HL-60 (cell line): ENCODE results near the gene KIAA1755.

Source experiments
- POLR2AphosphoS5 ChIP-seq: IDR thresholded peaks from 2 replicates; pipeline ENCODE4 v1.6.1; 2012; ENCODE audit warnings: low read depth
- TF ChIP-seq, protein P1 (sequence below): IDR thresholded peaks from one replicate; pipeline ENCODE4 v1.5.1; 2011; ENCODE audit warnings: low read length, control low read depth, inconsistent platforms; ENCODE audit not compliant: insufficient read depth

DNA sequence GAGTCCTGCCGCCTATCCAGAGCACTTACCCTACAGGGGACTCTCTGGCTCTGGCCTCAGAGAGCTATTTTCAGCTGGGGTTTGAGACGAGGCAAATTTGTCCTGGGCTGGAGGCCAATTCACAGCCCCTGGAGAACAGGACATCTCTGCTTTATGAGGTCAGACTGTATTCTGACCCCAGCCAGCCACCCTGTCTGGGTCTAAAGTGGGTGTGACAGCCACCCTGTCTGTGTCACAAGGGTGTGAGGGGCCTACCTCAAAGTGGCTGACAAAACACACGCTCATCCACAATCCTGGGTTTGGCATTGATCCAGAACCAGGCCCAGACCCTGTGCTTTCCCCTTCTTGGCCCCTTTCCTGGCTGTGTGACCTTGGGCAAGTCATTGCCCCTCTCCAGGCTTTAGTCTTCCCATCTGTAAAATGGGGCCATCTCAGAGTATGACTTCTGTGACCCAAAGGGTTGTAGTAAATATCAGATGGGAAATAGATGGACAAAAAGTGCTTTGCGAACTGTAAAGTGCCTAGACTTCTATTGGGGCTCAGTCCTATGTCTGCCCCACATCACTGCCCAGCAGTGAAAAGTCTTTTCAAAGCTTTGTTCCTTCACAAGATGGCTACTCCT, 51.4 kb downstream of the KIAA1755 start:
- TF ChIP-seq, protein P1, sequence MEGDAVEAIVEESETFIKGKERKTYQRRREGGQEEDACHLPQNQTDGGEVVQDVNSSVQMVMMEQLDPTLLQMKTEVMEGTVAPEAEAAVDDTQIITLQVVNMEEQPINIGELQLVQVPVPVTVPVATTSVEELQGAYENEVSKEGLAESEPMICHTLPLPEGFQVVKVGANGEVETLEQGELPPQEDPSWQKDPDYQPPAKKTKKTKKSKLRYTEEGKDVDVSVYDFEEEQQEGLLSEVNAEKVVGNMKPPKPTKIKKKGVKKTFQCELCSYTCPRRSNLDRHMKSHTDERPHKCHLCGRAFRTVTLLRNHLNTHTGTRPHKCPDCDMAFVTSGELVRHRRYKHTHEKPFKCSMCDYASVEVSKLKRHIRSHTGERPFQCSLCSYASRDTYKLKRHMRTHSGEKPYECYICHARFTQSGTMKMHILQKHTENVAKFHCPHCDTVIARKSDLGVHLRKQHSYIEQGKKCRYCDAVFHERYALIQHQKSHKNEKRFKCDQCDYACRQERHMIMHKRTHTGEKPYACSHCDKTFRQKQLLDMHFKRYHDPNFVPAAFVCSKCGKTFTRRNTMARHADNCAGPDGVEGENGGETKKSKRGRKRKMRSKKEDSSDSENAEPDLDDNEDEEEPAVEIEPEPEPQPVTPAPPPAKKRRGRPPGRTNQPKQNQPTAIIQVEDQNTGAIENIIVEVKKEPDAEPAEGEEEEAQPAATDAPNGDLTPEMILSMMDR = no peak
- TF ChIP-seq POLR2AphosphoS5 = no peak
